SK-MEL-5 (cell line): ENCODE data around the gene FGF14. TPM values are rescaled to one million over a fixed set of nuclear protein-coding genes. Genes with fewer than 3 reads are reported as not detected.

ENCODE experiments used
- DNase-seq: peaks from one replicate; pipeline ENCODE4 v3.0.0-alpha.2; 2016; ENCODE audit warnings: low read depth, low spot score
- in situ Hi-C: cut with HindIII; loops from 2 replicates; pipeline ENCODE4 v1.10.0; 2016; ENCODE audit warnings: low sequenced_read_pairs, high pct_unique_total_duplicates, low pct_unique_long_range_greater_than_20kb
- total RNA-seq: library from RNA; depleted of rRNA; stranded (reverse); fragments of >200 nt; shearing (Covaris generic); gene quantifications from 2 replicates; pipeline ENCODE4 v1.2.3, GENCODE V29; 2014

Gene FGF14
- total RNA-seq, 1 experiment from 2014 or later, result 17.9 TPM

DNA sequence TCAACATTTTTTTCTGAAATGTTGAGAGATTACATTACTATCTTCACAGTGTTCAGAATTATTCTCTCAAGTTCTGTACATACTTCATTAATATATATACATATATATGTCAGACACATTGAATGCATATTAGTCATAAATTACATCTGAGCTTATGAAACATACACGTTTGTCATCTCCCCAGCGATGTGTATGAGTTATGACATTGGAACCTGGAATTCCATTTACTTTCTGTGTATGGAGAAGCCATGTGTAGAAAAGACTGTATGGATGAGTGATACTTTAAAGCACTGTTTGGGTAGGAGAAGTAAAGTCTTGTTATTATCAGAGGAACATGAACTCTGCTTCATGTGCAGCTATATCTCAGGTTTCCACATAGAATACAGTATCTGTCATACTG is 167.2 kb downstream of the FGF14 start:
- no peak for DNase-seq
- in situ Hi-C loops, result no loop called here

DNA sequence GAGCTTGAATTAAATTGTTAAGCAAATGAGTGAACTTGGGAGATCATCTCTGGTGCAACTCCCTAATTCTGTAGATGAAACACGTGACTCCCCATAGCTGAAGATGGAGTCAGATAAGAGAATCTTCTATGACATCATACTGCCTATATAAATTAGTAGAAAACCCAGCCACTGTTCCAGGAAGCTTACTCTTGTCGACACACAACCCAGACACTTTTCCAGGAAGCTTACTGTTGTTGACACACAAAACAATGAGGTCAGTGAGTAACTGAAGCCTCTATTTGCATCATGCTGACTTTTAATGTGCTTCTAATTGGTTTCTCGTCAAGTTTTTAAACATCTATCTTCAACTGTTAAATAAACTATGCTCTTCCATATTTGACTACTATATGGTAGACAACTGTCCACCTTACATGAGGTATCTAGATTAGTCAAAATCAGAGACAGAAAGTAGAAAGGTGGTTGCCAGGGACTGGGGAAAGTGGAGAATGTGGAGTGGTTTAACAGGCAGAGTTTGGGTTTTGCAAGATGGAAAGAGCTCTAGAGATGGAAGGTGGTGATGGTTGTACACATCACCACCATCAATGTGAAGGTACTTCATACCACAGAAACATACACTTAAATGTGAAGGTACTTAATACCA is 168.2 kb downstream of the FGF14 start:
- no peak for DNase-seq
- in situ Hi-C loops, result no loop called here

DNA sequence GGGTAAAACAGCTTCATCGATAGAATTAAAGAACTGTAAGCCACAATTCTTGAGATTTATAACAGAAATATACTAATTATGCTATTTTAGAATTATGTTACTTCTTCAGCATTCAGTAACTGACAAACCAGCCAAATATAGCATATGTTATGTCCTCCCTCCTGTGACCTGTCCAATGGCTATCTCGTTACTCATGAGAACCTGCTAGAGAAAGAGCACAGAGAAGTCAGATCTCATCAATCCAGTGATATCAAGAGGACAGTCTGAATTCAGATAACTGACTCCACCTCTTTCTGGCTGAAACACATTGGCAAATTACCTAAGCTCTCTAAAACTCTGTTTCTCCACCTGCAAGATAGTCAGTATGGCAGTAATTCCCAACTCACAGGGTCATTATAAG is 170.4 kb downstream of the FGF14 start:
- DNase-seq, result no peak
- in situ Hi-C loops, result no loop called here

DNA sequence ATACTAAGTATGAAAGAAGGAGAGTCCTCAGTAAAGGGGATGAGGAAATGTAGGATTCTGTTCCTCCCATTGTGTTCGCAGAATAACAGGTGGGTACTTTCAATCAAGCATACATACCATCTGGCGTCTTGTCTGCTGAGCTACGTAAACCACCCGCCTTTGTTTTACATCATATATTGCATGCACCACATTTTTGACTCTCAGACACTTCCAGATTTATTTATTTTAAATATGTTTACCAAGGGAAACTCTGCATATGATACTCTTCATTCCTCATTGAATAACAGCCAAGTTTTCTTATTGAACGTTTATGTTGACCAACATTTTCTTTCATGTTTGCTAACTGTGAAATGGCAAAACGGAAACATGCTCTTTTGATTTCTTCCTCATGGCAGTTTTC is 174.1 kb downstream of the FGF14 start:
- DNase-seq, result no peak
- in situ Hi-C loops, result no loop called here

DNA sequence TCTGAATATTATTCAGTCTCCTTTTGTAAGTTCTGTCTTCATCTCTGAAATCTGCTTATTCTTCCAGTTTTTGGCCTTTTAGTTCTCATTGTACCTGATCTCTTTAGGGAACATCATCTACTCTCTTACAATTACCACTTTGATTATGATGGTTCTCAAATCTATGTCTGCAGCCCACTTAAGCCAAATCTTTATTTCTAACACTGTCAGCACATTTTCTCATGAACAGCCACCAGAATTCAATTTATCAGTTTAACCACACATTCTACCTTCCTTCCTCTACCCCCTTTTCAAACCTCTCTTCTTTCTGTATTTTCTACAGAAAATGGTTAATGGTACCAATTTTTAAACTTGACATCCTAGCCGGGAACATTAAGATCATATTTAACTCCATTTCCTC is 175.3 kb downstream of the FGF14 start:
- in situ Hi-C loops, result no loop called here
- no peak for DNase-seq

DNA sequence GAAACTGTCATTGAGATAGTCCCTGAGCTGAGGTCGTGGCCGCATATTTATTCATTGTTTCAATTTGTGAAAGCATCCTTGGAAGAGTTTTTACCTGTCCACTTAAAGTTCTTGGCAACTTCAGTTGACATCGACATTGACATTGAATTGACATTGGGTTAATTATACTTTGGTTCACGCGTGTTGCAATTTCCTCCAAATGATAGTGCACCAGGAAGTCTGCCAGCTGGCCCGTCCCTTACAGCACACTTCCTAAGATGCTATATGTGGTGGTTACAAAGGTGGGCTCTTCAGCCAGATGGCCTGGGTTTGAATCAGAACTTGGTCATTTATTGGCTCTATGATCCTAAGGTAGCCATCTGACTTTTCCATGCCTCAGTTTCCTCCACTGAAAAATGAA is 176.0 kb downstream of the FGF14 start:
- in situ Hi-C loops, result no loop called here
- DNase-seq, result no peak

DNA sequence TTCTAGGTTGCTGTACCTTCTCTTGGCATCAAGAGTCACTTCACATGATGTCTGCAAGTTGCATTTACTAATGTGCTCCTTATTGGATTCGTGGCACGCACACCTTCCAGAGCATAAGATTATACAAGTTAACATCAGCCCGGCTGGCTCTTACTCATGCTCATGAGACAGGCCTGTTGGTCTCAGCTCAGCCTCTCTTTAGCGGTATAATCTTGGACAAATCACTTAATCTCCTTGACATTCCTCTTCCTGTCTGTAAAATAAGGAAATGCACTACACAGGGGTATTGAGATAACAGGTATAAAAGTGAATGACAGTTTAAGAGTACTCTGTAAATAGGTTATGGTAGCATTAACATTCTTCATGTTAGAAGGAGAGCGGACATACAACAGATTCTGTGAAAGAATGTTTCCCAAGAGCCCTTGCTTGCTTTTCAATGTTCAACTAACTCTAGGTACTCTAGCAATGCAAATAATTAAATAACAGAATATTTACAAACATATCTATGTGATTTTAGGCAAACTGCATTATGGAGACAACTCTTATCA is 181.1 kb downstream of the FGF14 start:
- in situ Hi-C loops, result no loop called here
- no peak for DNase-seq

DNA sequence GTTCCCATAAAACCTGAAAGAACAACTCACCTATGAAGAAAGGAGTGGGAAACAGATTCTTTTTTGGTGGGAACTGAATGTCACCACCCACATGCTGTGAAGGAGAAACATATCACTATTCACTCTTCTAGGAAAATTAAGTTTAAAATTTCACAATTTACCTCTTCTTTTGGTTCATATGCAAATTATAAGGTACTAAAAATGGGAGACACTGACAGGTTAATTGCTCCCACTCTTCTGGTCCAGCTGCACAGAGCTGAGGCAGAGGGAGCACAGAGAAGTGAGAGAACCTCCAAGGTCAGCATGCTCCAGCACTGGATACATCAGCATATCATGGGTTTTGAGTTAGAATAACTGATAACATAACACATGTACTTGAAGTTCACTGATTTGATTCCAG is 186.9 kb downstream of the FGF14 start:
- DNase-seq, result no peak
- in situ Hi-C loops, result no loop called here

DNA sequence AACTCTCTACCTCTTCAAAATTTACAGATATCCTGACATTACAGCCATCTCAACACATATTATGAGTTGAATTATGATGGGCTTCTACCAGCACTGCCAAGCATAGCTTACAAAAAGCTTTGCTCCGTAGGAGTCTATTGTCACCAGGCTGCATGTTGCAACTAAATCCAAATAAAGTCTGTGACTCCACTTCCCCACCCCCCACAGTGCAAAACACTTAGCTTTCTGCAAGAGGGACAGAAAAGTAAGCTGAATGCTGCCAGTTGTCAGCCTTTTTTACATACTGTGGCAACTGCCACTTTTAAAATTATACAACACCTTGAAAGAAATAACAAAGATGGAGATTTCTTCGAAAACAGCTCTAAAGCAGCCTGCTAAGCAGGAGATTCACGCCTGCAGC is 189.1 kb downstream of the FGF14 start:
- in situ Hi-C loops, result no loop called here

DNA sequence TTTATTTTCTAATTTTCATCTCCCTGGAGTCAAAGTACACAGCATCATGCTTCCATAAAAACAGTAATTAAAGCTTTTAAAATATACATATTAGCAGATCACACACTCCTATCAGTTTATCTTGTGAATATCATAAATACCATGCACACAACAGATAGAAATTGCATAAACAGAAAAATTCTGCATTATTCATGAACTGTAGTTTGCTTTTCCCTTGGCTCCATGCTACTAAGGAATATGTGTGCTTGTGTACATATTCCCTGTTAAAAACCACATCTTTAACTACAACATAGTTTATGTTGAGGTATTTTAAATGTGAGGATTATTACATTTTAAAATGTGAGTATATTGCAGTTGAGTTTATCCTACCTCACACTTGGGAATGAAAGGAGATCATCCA is 193.5 kb downstream of the FGF14 start:
- DNase-seq, result no peak
- in situ Hi-C loops, result no loop called here

More for the DNA sequence above, 189.1 kb downstream of the FGF14 start:
- no peak for DNase-seq

DNA sequence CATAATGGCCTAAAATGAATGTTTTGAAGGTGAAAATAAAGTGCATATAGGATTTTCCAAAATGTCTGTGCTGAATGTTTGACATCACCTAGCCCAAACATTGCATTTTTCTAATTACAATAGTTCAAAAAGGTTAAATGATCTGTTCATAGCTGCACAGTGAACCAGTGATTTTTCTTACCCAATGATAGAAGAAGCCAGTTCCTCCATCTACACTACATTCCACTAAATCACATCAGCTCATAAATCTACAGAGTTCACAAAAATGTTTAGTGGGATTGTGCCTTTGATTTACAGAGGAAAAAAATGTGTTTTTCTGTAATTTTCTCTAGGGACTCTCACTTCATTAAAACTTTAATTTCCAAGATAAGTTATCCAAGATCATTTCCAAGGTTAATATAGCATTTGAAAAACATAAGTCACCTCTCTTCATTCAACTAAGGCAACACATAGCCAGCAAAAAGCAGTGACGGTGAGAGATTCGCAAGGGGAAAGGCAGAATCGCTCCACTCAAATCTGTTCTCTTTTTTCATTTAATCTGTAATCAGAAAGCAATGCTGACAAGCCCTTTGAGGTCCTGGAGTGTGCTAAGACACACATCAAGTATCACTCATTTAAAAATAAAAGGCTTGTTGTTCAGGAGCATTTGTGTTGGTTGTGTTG is 194.0 kb downstream of the FGF14 start:
- no peak for DNase-seq
- in situ Hi-C loops, result no loop called here

DNA sequence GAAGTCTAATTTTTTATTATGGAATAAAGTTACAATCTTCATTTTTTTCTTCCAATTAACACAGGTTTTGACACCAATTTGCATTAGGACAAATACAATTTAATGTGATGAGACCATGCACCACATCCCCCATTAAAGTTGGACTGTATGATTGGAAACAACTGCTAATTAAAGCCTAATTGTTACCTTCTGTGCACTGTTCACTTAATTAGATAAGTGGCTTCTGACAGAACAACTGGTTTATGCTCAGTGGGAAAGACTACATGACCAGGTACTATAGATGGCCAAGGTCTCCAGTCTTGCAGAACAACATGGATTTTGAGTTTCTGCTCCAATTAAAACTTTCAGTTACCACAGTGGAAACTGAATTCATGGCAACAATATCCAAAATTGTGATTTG is 198.1 kb downstream of the FGF14 start:
- DNase-seq, result no peak
- in situ Hi-C loops, result no loop called here

DNA sequence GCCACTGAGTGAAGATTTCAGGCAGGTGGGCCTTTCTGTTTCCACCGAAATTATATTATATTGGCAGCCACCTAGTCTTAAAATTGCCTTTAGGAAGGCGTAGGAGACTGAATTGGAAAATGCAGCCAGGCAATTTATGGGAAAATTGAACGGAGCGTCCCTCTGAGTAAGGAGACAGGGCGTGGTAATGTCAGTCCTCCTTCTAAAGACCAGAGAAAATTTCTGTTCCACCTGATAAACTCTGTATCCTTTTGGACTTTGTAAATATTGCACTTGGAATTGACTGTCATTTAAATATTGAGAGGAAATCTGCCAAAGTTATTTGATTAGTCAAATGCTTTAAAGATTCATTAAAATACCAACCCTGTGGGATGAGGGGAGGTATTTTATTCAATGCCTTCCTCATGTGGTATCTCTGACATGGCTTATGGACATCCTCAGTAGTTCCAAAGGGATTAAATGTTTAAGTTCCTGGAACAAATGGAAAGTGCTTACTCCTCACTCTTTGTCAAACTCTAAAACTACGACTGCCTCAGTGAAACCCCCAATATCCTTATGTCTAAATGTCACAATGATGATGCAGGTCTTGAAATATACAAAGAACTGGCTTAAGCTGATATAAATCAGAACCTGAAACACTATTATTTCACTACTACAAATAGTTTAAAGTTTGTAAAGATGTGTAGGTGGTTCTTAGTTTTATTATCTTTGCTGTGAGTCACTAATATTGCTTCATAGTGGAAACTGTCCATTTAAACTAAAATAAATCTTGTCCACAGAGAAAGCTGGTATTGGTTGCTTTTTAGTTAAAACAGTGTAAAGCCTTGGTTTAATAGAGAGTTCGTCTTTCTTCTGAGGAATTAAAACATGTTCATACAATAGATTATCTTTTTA is 203.2 kb downstream of the FGF14 start:
- DNase-seq, result no peak
- in situ Hi-C loops, result no loop called here

DNA sequence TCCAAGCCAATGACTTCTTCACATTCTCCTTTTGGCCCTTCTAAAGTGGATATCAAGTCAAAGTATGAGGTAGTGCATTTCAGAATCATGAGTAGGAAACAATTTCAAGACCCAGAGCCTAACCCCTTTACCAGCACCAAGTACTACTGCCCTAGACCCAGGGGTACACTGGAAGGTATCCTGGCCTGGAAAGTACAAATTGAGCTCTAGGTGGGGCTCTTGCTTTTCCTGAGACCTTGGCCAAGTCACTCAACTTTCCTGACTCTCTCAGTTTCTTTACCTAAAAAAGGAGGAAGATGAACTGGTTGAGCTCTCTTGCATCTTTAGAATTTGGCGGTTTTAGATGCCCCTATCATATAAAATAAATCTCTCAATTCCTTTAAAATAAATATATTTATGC is 204.7 kb downstream of the FGF14 start:
- in situ Hi-C loops, result no loop called here
- DNase-seq, result peak; percentile 69

DNA sequence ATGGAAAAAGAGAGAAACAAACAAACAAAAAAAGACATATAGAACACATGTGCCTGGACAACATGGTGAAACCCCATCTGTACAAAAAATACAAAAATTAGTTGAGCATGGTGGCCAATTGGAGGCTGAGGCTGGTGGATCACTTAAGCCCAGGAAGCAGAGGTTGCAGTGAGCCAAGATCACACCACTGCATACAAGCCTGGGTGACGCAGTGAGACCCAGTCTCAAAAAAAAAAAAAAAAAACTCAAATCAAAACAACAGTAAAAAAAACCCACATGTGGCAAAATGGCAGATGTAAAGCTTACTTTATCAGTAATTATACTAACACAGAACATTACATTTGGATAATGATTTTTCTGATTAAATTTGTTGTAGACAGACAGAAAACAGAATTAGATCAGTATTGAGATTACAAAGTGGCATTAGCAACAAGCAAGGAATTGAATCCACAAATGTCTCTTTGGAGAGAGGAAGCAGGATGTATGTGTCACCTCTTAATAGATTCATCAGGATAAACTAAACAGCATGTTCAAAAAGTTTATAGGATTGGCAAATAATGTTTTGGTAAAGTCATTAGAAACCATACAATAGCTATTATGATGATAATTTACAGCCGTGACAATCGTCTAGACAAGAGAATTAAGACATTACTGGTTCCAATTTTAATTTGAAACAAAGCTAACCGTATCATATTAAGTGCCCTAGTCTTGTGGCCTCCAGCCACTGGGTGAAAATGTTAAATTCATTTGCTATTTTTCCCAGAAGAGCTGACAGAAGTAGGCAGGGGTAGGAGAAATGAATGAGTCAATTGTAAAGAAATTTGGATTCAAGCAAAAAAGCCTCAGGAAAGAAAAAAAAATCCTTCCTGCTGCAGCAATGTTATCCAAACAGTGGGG is 206.0 kb downstream of the FGF14 start:
- in situ Hi-C loops, result no loop called here
- peak; percentile 91 for DNase-seq

DNA sequence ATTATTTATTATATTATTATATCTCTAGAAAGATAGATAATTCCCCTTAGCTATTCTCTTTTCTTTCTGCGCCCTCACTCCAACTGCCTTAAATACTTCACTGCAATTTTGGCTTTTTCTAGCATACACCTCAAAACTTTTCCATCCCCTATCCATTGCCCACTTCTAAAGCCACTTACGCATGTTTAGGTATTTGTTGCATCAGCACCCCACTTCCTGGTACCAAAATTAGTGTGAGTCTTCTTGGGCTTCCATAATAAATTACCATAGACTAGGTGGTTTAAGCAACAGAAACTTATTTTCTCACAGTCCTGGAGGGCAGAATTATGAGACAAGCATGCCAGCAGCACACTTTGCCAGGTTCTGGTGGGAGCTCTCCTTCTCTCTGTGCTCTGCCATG is 209.0 kb downstream of the FGF14 start:
- in situ Hi-C loops, result no loop called here
- DNase-seq, result no peak

DNA sequence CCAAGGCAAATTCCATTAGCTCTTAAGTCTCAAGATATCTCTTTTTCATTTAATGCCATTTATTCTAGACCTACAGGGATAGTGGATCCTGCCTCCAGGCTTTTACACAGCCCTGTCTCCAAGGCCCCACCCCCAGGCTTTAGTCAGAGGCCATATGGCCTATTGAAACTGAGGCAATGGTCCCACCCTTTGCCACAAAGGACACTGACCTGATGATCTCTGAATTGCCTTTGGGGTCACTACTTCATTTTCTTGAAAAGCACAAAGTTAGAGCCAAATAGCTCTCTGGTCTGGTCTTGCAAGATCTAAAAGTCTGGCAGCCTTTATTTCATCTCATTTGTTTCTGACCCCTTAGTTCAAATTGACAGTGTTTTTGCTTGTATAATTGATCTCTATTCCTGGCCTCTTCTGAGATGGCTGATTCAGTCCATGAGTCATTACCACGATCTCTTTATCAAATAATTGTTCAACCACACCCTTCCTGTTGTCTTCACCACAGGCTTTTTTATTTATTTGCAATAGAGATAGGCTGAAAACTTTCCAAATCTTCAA is 209.8 kb downstream of the FGF14 start:
- peak; percentile 24 for DNase-seq
- in situ Hi-C loops, result no loop called here
